PC-3 (cell line): ENCODE data around the gene C14orf132. TPM values are rescaled to one million over a fixed set of nuclear protein-coding genes. Genes with fewer than 3 reads are reported as not detected.

Experiments used
- ATAC-seq: fragments of 200-7000 bp; cut with Tn5 transposase; 2 replicates; pipeline ENCODE4 v1.9.1; 2020; ENCODE audit warnings: mild to moderate bottlenecking, moderate library complexity
- BruUV-seq: library from RNA; stranded (reverse); fragments of 400-500 nt; replicated peaks from 2 replicates; lab custom pipeline; 2021; lab: Mats Ljungman, UMichigan
- CTCF ChIA-PET: fragments of 300-600 bp; sonication (Branson Sonifier 250); formaldehyde crosslinking; loops from one replicate; lab custom pipeline; 2022; ENCODE audit warnings: antibody characterized with exemption; lab: Charles Lee
- POLR2A ChIA-PET: fragments of 300-600 bp; sonication (Branson Sonifier 250); formaldehyde crosslinking; loops from one replicate; lab custom pipeline; 2022; ENCODE audit warnings: antibody characterized with exemption; ENCODE audit not compliant: unreplicated experiment; lab: Charles Lee
- DNase-seq: peaks from one replicate; pipeline ENCODE4 v3.0.0-alpha.2; 2015
- H2AFZ ChIP-seq: fragments of 300-600 bp; sonication (generic); 2 replicates; pipeline ENCODE4 v1.6.0; 2016; ENCODE audit warnings: antibody characterized with exemption, low read length
- H3F3A ChIP-seq: fragments of 300-600 bp; sonication (generic); one replicate; pipeline ENCODE4 v1.6.0; 2017; ENCODE audit warnings: antibody characterized with exemption, low read length, control low read depth, mild to moderate bottlenecking; ENCODE audit not compliant: unreplicated experiment
- H3K27ac ChIP-seq: fragments of 300-600 bp; sonication (generic); 2 replicates; pipeline ENCODE4 v1.5.1; 2016; ENCODE audit warnings: mild to moderate bottlenecking, low read length
- H3K27me3 ChIP-seq: fragments of 300-600 bp; sonication (generic); 2 replicates; pipeline ENCODE4 v1.6.1; 2016; ENCODE audit warnings: low read length, mixed read lengths
- H3K36me3 ChIP-seq: fragments of 300-600 bp; sonication (generic); 2 replicates; pipeline ENCODE4 v1.6.1; 2016; ENCODE audit warnings: low read depth, mixed run types, low read length, mixed read lengths
- H3K4me1 ChIP-seq: fragments of 300-600 bp; sonication (generic); 2 replicates; pipeline ENCODE4 v1.5.1; 2016; ENCODE audit warnings: low read length; ENCODE audit not compliant: insufficient read depth
- H3K4me2 ChIP-seq: fragments of 300-600 bp; sonication (generic); 2 replicates; pipeline ENCODE4 v1.6.0; 2016; ENCODE audit warnings: low read length
- H3K4me3 ChIP-seq: fragments of 300-600 bp; sonication (generic); 2 replicates; pipeline ENCODE4 v1.5.1; 2016; ENCODE audit warnings: mild to moderate bottlenecking, low read length, mixed read lengths
- H3K79me2 ChIP-seq: fragments of 300-600 bp; sonication (generic); 2 replicates; pipeline ENCODE4 v1.6.1; 2017; ENCODE audit warnings: low read length, mixed read lengths
- H3K9ac ChIP-seq: fragments of 300-600 bp; sonication (generic); 2 replicates; pipeline ENCODE4 v1.6.0; 2016; ENCODE audit warnings: mild to moderate bottlenecking, low read length
- H3K9me2 ChIP-seq: fragments of 300-600 bp; sonication (generic); replicated peaks from 2 replicates; pipeline ENCODE4 v1.6.1; 2016; ENCODE audit warnings: mixed run types, low read length, mixed read lengths
- H3K9me3 ChIP-seq: fragments of 300-600 bp; sonication (generic); 2 replicates; pipeline ENCODE4 v1.6.1; 2016; ENCODE audit warnings: low read length, mixed read lengths
- H4K20me1 ChIP-seq: fragments of 300-600 bp; sonication (generic); 2 replicates; pipeline ENCODE4 v1.6.1; 2016; ENCODE audit warnings: low read length, mixed read lengths
- CTCF ChIP-seq: fragments of 300-600 bp; sonication (generic); conservative IDR thresholded peaks from 2 replicates; pipeline ENCODE4 v1.5.1; 2017; ENCODE audit warnings: antibody characterized with exemption, low read depth, mild to moderate bottlenecking, low read length
- EZH2 ChIP-seq: fragments of 300-600 bp; sonication (generic); IDR thresholded peaks from one replicate; pipeline ENCODE4 v1.6.1; 2017; ENCODE audit warnings: antibody characterized with exemption, mild to moderate bottlenecking, low read length; ENCODE audit not compliant: unreplicated experiment
- EZH2phosphoT487 ChIP-seq: fragments of 300-600 bp; sonication (generic); IDR thresholded peaks from 2 replicates; pipeline ENCODE4 v1.6.1; 2018; ENCODE audit warnings: mild to moderate bottlenecking, antibody characterized with exemption, low read length, borderline replicate concordance
- intact Hi-C: fragments of 100-400 bp; cut with micrococcal nuclease; formaldehyde crosslinking; loops from 2 replicates; pipeline ENCODE4 v1.9.0; 2023
- total RNA-seq: library from RNA; depleted of rRNA; stranded (reverse); fragments of >200 nt; gene quantifications from 2 replicates; pipeline ENCODE4 v1.2.3, GENCODE V29; 2014

C14orf132 gene
- total RNA-seq, 1 experiment from 2014 or later = not detected

- H3K79me2 ChIP-seq = no peaks in the 10 kb centered on the region
Observed at GRCh38 chr14:96080571-96080970, 41.4 kb downstream of the C14orf132 start.

DNA sequence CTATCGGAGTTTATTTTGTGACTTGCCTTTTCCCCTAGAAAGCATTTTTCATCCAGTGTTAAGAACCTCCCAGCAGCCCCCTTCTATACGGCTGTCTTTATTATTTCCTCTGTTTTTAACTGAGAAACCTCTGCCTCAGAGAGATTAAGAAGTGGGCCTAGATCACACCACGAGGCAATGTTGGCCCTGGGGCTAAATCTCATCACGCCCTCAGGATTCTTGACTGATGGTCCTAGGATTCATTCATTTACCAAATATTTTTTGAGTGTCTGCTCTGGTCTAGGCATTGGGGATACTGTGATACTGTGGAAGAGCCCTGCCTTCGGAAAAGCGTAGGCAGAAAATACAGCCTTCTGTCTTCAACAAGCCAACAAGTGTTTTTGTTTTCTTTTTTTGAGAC is 42.1 kb downstream of the C14orf132 start:
- no peaks in the 10 kb centered on the region for H3K79me2 ChIP-seq
- no TSS peak for BruUV-seq
- H3K27ac ChIP-seq = no peak overlapping the region
- intact Hi-C loops = no loop called here
- POLR2A ChIA-PET = no interaction called here
- no peak overlapping the region for H3K4me3 ChIP-seq
- no peak overlapping the region for H2AFZ ChIP-seq
- H3K4me1 ChIP-seq = peaks cover 20% of the 10 kb centered on the region
- no peaks in the 10 kb centered on the region for H4K20me1 ChIP-seq
- H3F3A ChIP-seq = no peaks in the 10 kb centered on the region
- CTCF ChIA-PET = no interaction called here
- no peak overlapping the region for H3K4me2 ChIP-seq
- H3K9me3 ChIP-seq = no peaks in the 10 kb centered on the region
- H3K9ac ChIP-seq = no peak overlapping the region
- DNase-seq = no peak
- no peaks in the 10 kb centered on the region for H3K9me2 ChIP-seq
- TF ChIP-seq CTCF (no peak), EZH2phosphoT487 (no peak), EZH2 (no peak)
- no peaks in the 10 kb centered on the region for H3K36me3 ChIP-seq
- peaks cover 31% of the 10 kb centered on the region; the same call in 1 of the 2 replicates for H3K27me3 ChIP-seq
- no peak for ATAC-seq

More at GRCh38 chr14:96080571-96080970, 41.4 kb downstream of the C14orf132 start:
- no TSS peak for BruUV-seq
- H3K4me1 ChIP-seq = peaks cover 13% of the 10 kb centered on the region
- ATAC-seq (no peak), DNase-seq (no peak)
- H3K4me3 ChIP-seq = no peak overlapping the region
- no peak overlapping the region for H3K27ac ChIP-seq
- CTCF ChIA-PET = no interaction called here
- no peak overlapping the region for H2AFZ ChIP-seq
- peaks cover 31% of the 10 kb centered on the region; the same call in 1 of the 2 replicates for H3K27me3 ChIP-seq
- no peaks in the 10 kb centered on the region for H4K20me1 ChIP-seq
- no peaks in the 10 kb centered on the region for H3F3A ChIP-seq
- no peaks in the 10 kb centered on the region for H3K9me2 ChIP-seq
- TF ChIP-seq EZH2phosphoT487 (no peak), EZH2 (no peak), CTCF (no peak)
- H3K9ac ChIP-seq = no peak overlapping the region
- intact Hi-C loops = no loop called here
- H3K4me2 ChIP-seq = no peak overlapping the region
- POLR2A ChIA-PET = no interaction called here
- H3K9me3 ChIP-seq = no peaks in the 10 kb centered on the region
- no peaks in the 10 kb centered on the region for H3K36me3 ChIP-seq

GRCh38 chr14:96081767-96082400 is 42.7 kb downstream of the C14orf132 start:
- Histone ChIP-seq H3K27ac (no peak overlapping the region), H3K79me2 (no peaks in the 10 kb centered on the region), H2AFZ (no peak overlapping the region), H3K9me2 (no peaks in the 10 kb centered on the region), H3F3A (no peaks in the 10 kb centered on the region), H4K20me1 (no peaks in the 10 kb centered on the region), H3K27me3 (peaks cover 29% of the 10 kb centered on the region; the same call in 1 of the 2 replicates), H3K4me1 (peaks cover 27% of the 10 kb centered on the region), H3K9me3 (no peaks in the 10 kb centered on the region), H3K4me3 (no peak overlapping the region), H3K9ac (no peak overlapping the region), H3K36me3 (no peaks in the 10 kb centered on the region), H3K4me2 (no peak overlapping the region)
- ChIA-PET POLR2A (no interaction called here), CTCF (no interaction called here)
- intact Hi-C loops = no loop called here
- no peak for ATAC-seq
- TF ChIP-seq EZH2phosphoT487 (no peak), EZH2 (no peak), CTCF (no peak)
- no peak for DNase-seq
- no TSS peak for BruUV-seq
